Endothelial cell of hepatic sinusoid (primary cell): ENCODE measurements around the gene WDR35.
"Not testable (repeated sequence)": the region's sequence is repeated elsewhere in the genome, so short reads cannot be mapped to it uniquely, and the experiment has no call there.

Experiments used
- in situ Hi-C: cut with HindIII; loops from 2 replicates; pipeline ENCODE4 v1.10.0; 2017; ENCODE audit warnings: low sequenced_read_pairs

WDR35 gene

GRCh38 chr2:19943189-19943588 is 46.7 kb downstream of the WDR35 start:
- in situ Hi-C loops, result no loop called here

- in situ Hi-C loops, result no loop called here
Measured at GRCh38 chr2:19942199-19942598, 47.7 kb downstream of the WDR35 start.

- in situ Hi-C loops, result no loop called here
Measured at GRCh38 chr2:19937004-19937403, 52.9 kb downstream of the WDR35 start.

- in situ Hi-C loops, result no loop called here
Measured at GRCh38 chr2:19936203-19936602, 53.7 kb downstream of the WDR35 start.

GRCh38 chr2:19933351-19933981 is 56.4 kb downstream of the WDR35 start:
- in situ Hi-C loops, result no loop called here

- in situ Hi-C loops, result no loop called here
Measured at GRCh38 chr2:19932928-19933327, 57.0 kb downstream of the WDR35 start.

GRCh38 chr2:19929226-19929625 is 60.7 kb downstream of the WDR35 start:
- in situ Hi-C loops, result no loop called here

GRCh38 chr2:19927816-19928215 is 62.1 kb downstream of the WDR35 start:
- in situ Hi-C loops, result not testable (repeated sequence)

- in situ Hi-C loops, result not testable (repeated sequence)
Measured at GRCh38 chr2:19924526-19924925, 65.4 kb downstream of the WDR35 start.

GRCh38 chr2:19922188-19922587 is 67.7 kb downstream of the WDR35 start:
- in situ Hi-C loops, result not testable (repeated sequence)

- in situ Hi-C loops, result no loop called here
Measured at GRCh38 chr2:19916385-19916950, 73.4 kb downstream of the WDR35 start.

GRCh38 chr2:19914266-19914975 is 75.5 kb downstream of the WDR35 start:
- in situ Hi-C loops, result no loop called here

GRCh38 chr2:19911808-19912509 is 77.9 kb downstream of the WDR35 start:
- in situ Hi-C loops, result no loop called here

- in situ Hi-C loops, result no loop called here
Measured at GRCh38 chr2:19902216-19902740, 87.6 kb downstream of the WDR35 start.

GRCh38 chr2:19901442-19902215 is 88.3 kb downstream of the WDR35 start, which contains the start of gene TTC32:
TTC32 (minus strand) TSS chr2:19901983; CDS start chr2:19901854, 129 bp downstream.
- in situ Hi-C loops, result no loop called here

GRCh38 chr2:19900931-19901441 is 88.9 kb downstream of the WDR35 start:
- in situ Hi-C loops, result no loop called here

- in situ Hi-C loops, result no loop called here
Measured at GRCh38 chr2:19899985-19900930, 89.6 kb downstream of the WDR35 start.

GRCh38 chr2:19898592-19899329 is 91.1 kb downstream of the WDR35 start:
- in situ Hi-C loops, result no loop called here
